H9 (cell line): Measurements from ENCODE around the gene TMEM233. TPM values are rescaled to one million over a fixed set of nuclear protein-coding genes. Genes with fewer than 3 reads are reported as not detected.

ENCODE experiments used
- DNase-seq: peaks from one replicate; pipeline ENCODE4 v3.0.0-alpha.2; 2017
- H2AFZ ChIP-seq: one replicate; pipeline ENCODE4 v1.6.1; 2013; ENCODE audit warnings: mild to moderate bottlenecking, low read length, control low read depth, moderate library complexity
- H2AK5ac ChIP-seq: 2 replicates; pipeline ENCODE4 v1.6.1; 2013; ENCODE audit warnings: low read length, control low read depth, mixed read lengths; ENCODE audit not compliant: insufficient read length
- H2BK120ac ChIP-seq: one replicate; pipeline ENCODE4 v1.6.1; 2013; ENCODE audit warnings: low read depth, mild to moderate bottlenecking, low read length, control low read depth, inconsistent platforms; ENCODE audit not compliant: poor library complexity, severe bottlenecking
- H2BK12ac ChIP-seq: 2 replicates; pipeline ENCODE4 v1.6.1; 2013; ENCODE audit warnings: low read length, control low read depth, mixed read lengths, low read depth; ENCODE audit not compliant: insufficient read length
- H2BK15ac ChIP-seq: 2 replicates; pipeline ENCODE4 v1.6.1; 2013; ENCODE audit warnings: low read depth, low read length, control low read depth
- H2BK20ac ChIP-seq: one replicate; pipeline ENCODE4 v1.6.1; 2013; ENCODE audit warnings: low read depth, mild to moderate bottlenecking, low read length, control low read depth, inconsistent platforms; ENCODE audit not compliant: poor library complexity, severe bottlenecking
- H2BK5ac ChIP-seq: 2 replicates; pipeline ENCODE4 v1.6.1; 2013; ENCODE audit warnings: low read length, control low read depth, mixed read lengths; ENCODE audit not compliant: insufficient read length
- H3K14ac ChIP-seq: 2 replicates; pipeline ENCODE4 v1.6.1; 2013; ENCODE audit warnings: low read length, control low read depth; ENCODE audit not compliant: insufficient read depth
- H3K18ac ChIP-seq: 2 replicates; pipeline ENCODE4 v1.6.1; 2013; ENCODE audit warnings: low read depth, mild to moderate bottlenecking, mixed read lengths, low read length, control low read depth; ENCODE audit not compliant: insufficient read length
- H3K23ac ChIP-seq: 2 replicates; pipeline ENCODE4 v1.6.1; 2013; ENCODE audit warnings: low read length, control low read depth, mixed read lengths, low read depth; ENCODE audit not compliant: insufficient read length
- H3K23me2 ChIP-seq: 2 replicates; pipeline ENCODE4 v1.6.1; 2013; ENCODE audit warnings: low read depth, mild to moderate bottlenecking, mixed read lengths, low read length, control low read depth; ENCODE audit not compliant: insufficient read length, poor library complexity, severe bottlenecking
- H3K27ac ChIP-seq: 2 replicates; pipeline ENCODE4 v1.5.1; 2013; ENCODE audit warnings: low read length, control low read depth, mixed read lengths, low read depth; ENCODE audit not compliant: insufficient read length
- H3K27me3 ChIP-seq: 2 replicates; pipeline ENCODE4 v1.6.1; 2013; ENCODE audit warnings: low read length, control low read depth, inconsistent platforms; ENCODE audit not compliant: insufficient read depth
- H3K4ac ChIP-seq: 2 replicates; pipeline ENCODE4 v1.6.1; 2013; ENCODE audit warnings: low read depth, mild to moderate bottlenecking, control low read depth, inconsistent platforms, low read length, moderate library complexity
- H3K4me1 ChIP-seq: 2 replicates; pipeline ENCODE4 v1.6.1; 2013; ENCODE audit warnings: low read length, control low read depth, inconsistent platforms; ENCODE audit not compliant: insufficient read depth
- H3K4me2 ChIP-seq: 2 replicates; pipeline ENCODE4 v1.6.1; 2013; ENCODE audit warnings: low read length, control low read depth, mixed read lengths; ENCODE audit not compliant: insufficient read length, insufficient read depth
- H3K56ac ChIP-seq: 2 replicates; pipeline ENCODE4 v1.6.1; 2013; ENCODE audit warnings: low read depth, mild to moderate bottlenecking, mixed read lengths, low read length, control low read depth; ENCODE audit not compliant: insufficient read length
- H3K79me1 ChIP-seq: 2 replicates; pipeline ENCODE4 v1.6.1; 2013; ENCODE audit warnings: low read depth, mild to moderate bottlenecking, moderate library complexity, low read length, control low read depth, inconsistent platforms; ENCODE audit not compliant: insufficient read depth, poor library complexity, severe bottlenecking
- H3K79me2 ChIP-seq: 2 replicates; pipeline ENCODE4 v1.6.1; 2013; ENCODE audit warnings: low read length, control low read depth, inconsistent platforms; ENCODE audit not compliant: insufficient read depth
- H3K9ac ChIP-seq: 2 replicates; pipeline ENCODE4 v1.6.1; 2013; ENCODE audit warnings: low read length, control low read depth, mixed read lengths; ENCODE audit not compliant: insufficient read length; ENCODE audit errors: extremely low read depth
- H3K9me3 ChIP-seq: one replicate; pipeline ENCODE4 v1.6.1; 2013; ENCODE audit warnings: low read depth, low read length, inconsistent platforms; ENCODE audit not compliant: control insufficient read depth
- H3T11ph ChIP-seq: one replicate; pipeline ENCODE4 v1.6.1; 2013; ENCODE audit warnings: mild to moderate bottlenecking, low read length, control low read depth, inconsistent platforms
- H4K20me1 ChIP-seq: one replicate; pipeline ENCODE4 v1.6.1; 2013; ENCODE audit not compliant: control insufficient read depth, insufficient read length, insufficient read depth
- H4K5ac ChIP-seq: 2 replicates; pipeline ENCODE4 v1.6.1; 2013; ENCODE audit warnings: low read depth, mild to moderate bottlenecking, mixed read lengths, low read length, control low read depth; ENCODE audit not compliant: insufficient read length
- H4K8ac ChIP-seq: replicated peaks from 2 replicates; pipeline ENCODE4 v1.6.1; 2013; ENCODE audit warnings: low read length, control low read depth, mixed read lengths, low read depth; ENCODE audit not compliant: insufficient read length
- H4K91ac ChIP-seq: 2 replicates; pipeline ENCODE4 v1.6.1; 2013; ENCODE audit warnings: low read depth, mild to moderate bottlenecking, moderate library complexity, mixed read lengths, low read length, control low read depth; ENCODE audit not compliant: insufficient read length
- H3K27ac Mint-ChIP-seq, 3 experiments: 2 replicates in 2 of 3; 3 replicates in 1 of 3; pipeline ENCODE4 v1.8.0; 2020 to 2021; ENCODE audit warnings: mixed read lengths in 3 of 3, mild to moderate bottlenecking in 1 of 3, moderate library complexity in 1 of 3
- H3K27me3 Mint-ChIP-seq: 2 replicates; pipeline ENCODE4 v1.8.0; 2021; ENCODE audit warnings: low read depth, mild to moderate bottlenecking, moderate library complexity, mixed read lengths
- H3K36me3 Mint-ChIP-seq, 3 experiments: 2 replicates in 2 of 3; 3 replicates in 1 of 3; pipeline ENCODE4 v1.8.0; 2020 to 2021; ENCODE audit warnings: low read depth in 3 of 3, mixed read lengths in 3 of 3; ENCODE audit not compliant: insufficient read depth in 1 of 3
- H3K4me1 Mint-ChIP-seq, 2 experiments: 2 replicates each; pipeline ENCODE4 v1.8.0; 2020; ENCODE audit warnings: mixed read lengths in 2 of 2
- H3K4me3 Mint-ChIP-seq, 2 experiments: 2 replicates in 1 of 2; 3 replicates in 1 of 2; pipeline ENCODE4 v1.8.0; 2020 to 2021; ENCODE audit warnings: mild to moderate bottlenecking in 2 of 2, mixed read lengths in 2 of 2, moderate library complexity in 1 of 2
- H3K9me3 Mint-ChIP-seq, 2 experiments: 2 replicates in 1 of 2; 3 replicates in 1 of 2; pipeline ENCODE4 v1.8.0; 2020; ENCODE audit warnings: mild to moderate bottlenecking in 2 of 2, mixed read lengths in 2 of 2, moderate library complexity in 1 of 2
- CTCF ChIP-seq: fragments of 200-600 bp; sonication (generic); conservative IDR thresholded peaks from 3 replicates; pipeline ENCODE4 v1.8.0; 2021; ENCODE audit warnings: antibody characterized with exemption, mild to moderate bottlenecking
- WGBS: extraction: QIAGEN DNeasy Blood & Tissue Kit; methylation state at CpG from one replicate; pipeline ENCODE4 v1.1.7; 2013; ENCODE audit warnings: missing lambda C conversion rate, low lambda C conversion rate, mixed read lengths; ENCODE audit not compliant: insufficient read length; ENCODE audit errors: extremely low coverage; 5-methylcytosine and 5-hydroxymethylcytosine counted together
- total RNA-seq: library from RNA; stranded (reverse); gene quantifications from 2 replicates; pipeline ENCODE4 v1.2.1, GENCODE V29; 2021

Gene TMEM233
- total RNA-seq, 1 experiment from 2014 or later = not detected

- H2AFZ ChIP-seq = no peak overlapping the region
- H2BK20ac ChIP-seq = no peak overlapping the region
- H3K27ac ChIP-seq = no peak overlapping the region
- no peak overlapping the region for H2BK5ac ChIP-seq
- no peaks in the 10 kb centered on the region for H3K4me1 ChIP-seq
- H4K5ac ChIP-seq = no peak overlapping the region
- Mint-ChIP-seq H3K27ac (no peak overlapping the region), H3K4me1 (peaks cover 11 to 12% of the 10 kb centered on the region in 2 experiments), H3K9me3 (peaks cover 0 to 2% of the 10 kb centered on the region in 2 experiments; a peak in 1 of 5 replicates), H3K36me3 (peaks cover 12 to 54% (median 43%) of the 10 kb centered on the region in 3 experiments; a peak in 6 of 7 replicates), H3K27me3 (no peaks in the 10 kb centered on the region), H3K4me3 (no peak overlapping the region)
- no peak overlapping the region for H3K4me2 ChIP-seq
- DNase-seq = no peak
- no peaks in the 10 kb centered on the region for H4K20me1 ChIP-seq
- no peak overlapping the region for H2AK5ac ChIP-seq
- H3K23me2 ChIP-seq = no peaks in the 10 kb centered on the region
- H3K9me3 ChIP-seq = no peaks in the 10 kb centered on the region
- no peak overlapping the region for H3K23ac ChIP-seq
- no peak overlapping the region for H3K9ac ChIP-seq
- H3K14ac ChIP-seq = no peak overlapping the region
- H3T11ph ChIP-seq = no peak overlapping the region
- H2BK12ac ChIP-seq = no peak overlapping the region
- TF ChIP-seq CTCF = no peak
- H3K56ac ChIP-seq = no peak overlapping the region
- H2BK15ac ChIP-seq = no peak overlapping the region
- H2BK120ac ChIP-seq = no peak overlapping the region
- H4K91ac ChIP-seq = no peak overlapping the region
- H4K8ac ChIP-seq = no peak overlapping the region
- no peak overlapping the region for H3K4ac ChIP-seq
- H3K79me1 ChIP-seq = no peaks in the 10 kb centered on the region
- H3K79me2 ChIP-seq = no peaks in the 10 kb centered on the region
- WGBS = no CpG with 5 or more reads among the region's 4 CpGs
- no peaks in the 10 kb centered on the region for H3K27me3 ChIP-seq
- no peak overlapping the region for H3K18ac ChIP-seq
Observed at GRCh38 chr12:119685375-119685774, 91.8 kb downstream of the TMEM233 start.
